Astrocyte of the spinal cord (primary cell): ENCODE results near the gene TBL3.

ENCODE experiments used
- DNase-seq: peaks from one replicate; pipeline ENCODE4 v3.0.0; 2011; ENCODE audit warnings: low read depth, low spot score
- H3K4me3 ChIP-seq: 2 replicates; pipeline ENCODE4 v1.5.1; 2011; ENCODE audit warnings: low read depth, mild to moderate bottlenecking, low read length, moderate library complexity
- in situ Hi-C: cut with HindIII; loops from 2 replicates; pipeline ENCODE4 v1.10.0; 2017; ENCODE audit warnings: low sequenced_read_pairs
- TF ChIP-seq, protein P1 (sequence below): IDR thresholded peaks from 2 replicates; pipeline ENCODE4 v1.5.1; 2012; ENCODE audit warnings: low read depth, mild to moderate bottlenecking, low read length, inconsistent platforms

Gene TBL3

DNA sequence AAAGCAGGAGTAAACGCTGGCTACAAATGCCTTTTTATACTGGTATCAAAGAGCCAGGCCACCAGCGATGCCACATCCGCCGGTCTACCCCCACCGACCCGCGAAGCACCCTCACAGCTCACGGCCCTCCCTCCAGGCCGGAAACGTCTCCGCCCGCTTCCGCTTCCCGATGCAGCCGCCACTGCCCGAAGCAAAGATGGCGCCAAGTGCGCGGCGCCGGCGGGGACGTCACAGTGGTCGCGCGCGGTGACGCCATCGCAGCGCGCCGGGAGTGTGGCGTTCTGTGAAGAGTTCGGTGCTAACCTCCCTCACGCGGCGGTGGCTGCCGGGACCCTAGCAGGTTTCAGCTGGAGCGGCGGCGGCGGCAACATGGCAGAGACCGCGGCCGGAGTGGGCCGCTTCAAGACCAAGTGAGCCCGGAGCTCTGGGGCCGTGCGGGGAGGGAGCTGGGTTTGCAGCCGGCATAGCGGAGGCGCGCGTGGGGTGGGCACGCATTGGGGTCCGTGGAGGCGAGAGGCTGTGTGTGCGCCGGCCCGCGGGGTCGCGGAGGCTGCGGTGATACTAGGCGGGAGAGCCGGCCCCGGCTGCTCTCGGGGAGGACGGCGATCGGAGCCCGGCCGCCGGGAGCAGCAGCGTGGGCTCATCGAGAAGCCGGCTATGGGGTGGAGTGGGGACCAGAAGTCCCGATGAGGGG, at the start of gene TBL3:
Gene TBL3, plus strand, starts transcription at position 258 of the 694 bp plus-strand sequence. Its CDS starts 112 bp downstream, at position 370.
- DNase-seq, result peak; percentile 96
- peak within 1 kb of the TSS; percentile 59 for H3K4me3 ChIP-seq
- TF ChIP-seq, protein P1, sequence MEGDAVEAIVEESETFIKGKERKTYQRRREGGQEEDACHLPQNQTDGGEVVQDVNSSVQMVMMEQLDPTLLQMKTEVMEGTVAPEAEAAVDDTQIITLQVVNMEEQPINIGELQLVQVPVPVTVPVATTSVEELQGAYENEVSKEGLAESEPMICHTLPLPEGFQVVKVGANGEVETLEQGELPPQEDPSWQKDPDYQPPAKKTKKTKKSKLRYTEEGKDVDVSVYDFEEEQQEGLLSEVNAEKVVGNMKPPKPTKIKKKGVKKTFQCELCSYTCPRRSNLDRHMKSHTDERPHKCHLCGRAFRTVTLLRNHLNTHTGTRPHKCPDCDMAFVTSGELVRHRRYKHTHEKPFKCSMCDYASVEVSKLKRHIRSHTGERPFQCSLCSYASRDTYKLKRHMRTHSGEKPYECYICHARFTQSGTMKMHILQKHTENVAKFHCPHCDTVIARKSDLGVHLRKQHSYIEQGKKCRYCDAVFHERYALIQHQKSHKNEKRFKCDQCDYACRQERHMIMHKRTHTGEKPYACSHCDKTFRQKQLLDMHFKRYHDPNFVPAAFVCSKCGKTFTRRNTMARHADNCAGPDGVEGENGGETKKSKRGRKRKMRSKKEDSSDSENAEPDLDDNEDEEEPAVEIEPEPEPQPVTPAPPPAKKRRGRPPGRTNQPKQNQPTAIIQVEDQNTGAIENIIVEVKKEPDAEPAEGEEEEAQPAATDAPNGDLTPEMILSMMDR, result no peak
- in situ Hi-C loops, result no loop called here

DNA sequence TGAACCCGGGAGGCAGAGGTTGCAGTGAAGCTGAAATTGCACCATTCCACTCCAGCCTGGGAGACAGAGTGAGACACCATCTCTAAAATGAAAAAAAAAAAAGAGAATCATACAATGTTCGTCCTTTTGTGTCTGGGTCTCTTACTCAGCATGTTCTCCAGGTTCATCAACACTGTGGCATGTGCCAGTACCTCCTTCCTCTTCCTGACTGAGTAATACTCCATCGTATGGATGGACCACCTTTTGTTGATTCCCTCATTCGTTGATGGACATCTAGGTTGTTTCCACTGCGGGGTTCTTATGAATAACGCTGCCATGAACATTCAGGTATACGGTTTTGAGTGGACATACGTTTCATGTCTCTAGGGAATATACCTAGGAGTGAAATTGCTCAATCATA, 49.5 kb upstream of the TBL3 start:
- in situ Hi-C loops, result no loop called here
- DNase-seq, result no peak
- TF ChIP-seq, protein P1, result no peak
- H3K4me3 ChIP-seq, result no peak overlapping the region

DNA sequence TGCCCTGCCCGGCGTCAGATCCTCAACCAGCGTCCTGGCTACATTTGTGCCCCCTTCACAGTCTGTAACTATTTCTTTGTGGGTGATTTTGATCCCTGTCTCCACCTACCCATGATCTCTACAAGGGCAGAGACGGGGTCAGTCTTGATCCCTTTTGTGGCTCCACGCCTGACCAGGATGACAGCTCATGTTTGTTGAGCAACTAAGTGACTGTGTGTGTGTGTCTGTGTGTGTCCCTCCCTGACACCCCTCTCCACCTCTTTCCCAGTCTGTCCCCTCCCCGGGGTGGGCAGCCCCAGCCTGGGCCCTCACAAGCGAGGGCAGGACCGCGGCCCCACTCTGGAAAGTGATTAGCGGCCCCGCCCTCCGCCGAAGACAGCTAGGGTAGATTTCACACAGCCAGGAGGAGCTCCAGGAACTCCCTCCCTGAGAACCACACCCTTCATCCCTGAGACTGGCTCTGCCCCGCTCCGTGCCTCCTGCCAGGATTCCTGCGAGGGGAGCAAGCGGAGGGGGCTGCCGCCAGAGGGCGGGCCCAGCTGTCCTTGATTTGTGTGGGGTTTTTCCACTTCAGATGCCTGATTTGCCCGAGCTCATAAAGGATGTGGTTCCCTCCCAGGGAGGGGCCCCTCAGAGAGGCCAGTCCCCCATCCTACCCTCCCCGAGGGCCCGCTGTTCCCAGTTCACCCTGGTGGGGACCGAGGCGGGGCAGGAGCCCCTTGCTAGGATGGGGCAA, 48.4 kb upstream of the TBL3 start:
- in situ Hi-C loops, result no loop called here
- TF ChIP-seq, protein P1, result peak; percentile 53
- no peak overlapping the region for H3K4me3 ChIP-seq
- no peak for DNase-seq

DNA sequence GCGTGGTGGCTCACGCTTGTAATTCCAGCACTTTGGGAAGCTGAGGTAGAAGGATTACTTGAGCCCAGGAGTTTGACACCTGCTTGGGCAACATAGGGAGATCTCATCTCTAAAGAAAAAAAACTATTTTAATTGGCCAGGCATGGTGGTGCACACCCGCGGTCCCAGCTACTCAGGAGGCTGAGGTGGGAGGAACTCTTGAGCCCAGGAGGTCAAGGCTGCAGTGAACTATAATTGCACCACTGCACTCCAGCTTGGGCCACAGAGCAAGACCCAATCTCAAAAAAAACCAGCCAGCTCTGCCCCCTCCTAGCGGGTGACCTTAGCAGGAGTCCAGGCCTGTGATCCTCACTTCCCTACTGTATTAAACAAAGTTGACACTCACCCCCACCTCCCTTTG, 47.8 kb upstream of the TBL3 start:
- TF ChIP-seq, protein P1, result no peak
- no peak overlapping the region for H3K4me3 ChIP-seq
- in situ Hi-C loops, result no loop called here
- no peak for DNase-seq

DNA sequence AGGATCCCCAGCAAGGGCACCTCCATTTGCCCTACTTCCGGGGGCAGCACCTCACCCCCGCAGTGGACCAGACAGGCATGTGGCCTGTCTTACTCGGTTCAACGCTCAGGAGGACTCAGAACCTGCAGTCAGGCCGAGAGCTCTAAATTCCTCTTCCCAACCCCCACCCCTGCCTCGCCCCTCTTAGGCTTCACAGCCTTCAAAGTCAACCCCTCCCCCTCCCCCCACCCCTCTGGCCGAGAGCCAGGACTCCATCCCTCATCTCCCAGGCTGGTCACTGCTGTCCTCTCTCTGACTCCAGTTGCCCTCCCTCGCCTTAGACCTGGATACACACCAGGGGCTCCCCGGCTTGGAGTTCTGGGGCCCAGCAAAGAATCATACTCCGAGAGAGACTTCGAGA, 45.6 kb upstream of the TBL3 start:
- TF ChIP-seq, protein P1, result no peak
- no peak for DNase-seq
- in situ Hi-C loops, result no loop called here
- H3K4me3 ChIP-seq, result no peak overlapping the region

DNA sequence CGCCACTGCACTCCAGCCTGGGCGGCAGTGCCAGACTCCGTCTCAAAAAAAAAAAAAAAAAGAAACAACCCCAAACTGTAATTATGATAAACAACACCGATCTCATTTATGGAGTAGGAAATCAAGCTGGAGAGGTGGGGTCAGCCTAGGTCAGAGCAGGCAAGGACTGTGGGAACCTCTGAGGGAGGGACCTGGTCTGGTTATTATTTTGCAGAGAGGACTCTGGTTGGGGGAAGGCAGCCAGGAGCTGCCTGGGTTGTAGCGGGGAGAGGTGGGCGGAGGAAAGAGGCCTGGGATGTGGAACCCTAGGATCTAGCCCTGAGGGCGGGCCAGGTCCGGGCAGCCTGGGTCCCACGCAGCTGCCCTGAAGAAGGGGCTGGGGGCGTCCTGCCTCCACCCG, 42.7 kb upstream of the TBL3 start:
- H3K4me3 ChIP-seq, result peak overlapping the region; percentile 41
- TF ChIP-seq, protein P1, result no peak
- in situ Hi-C loops, result no loop called here
- DNase-seq, result no peak
